ENCODE data around the gene PLIN1. TPM values are rescaled to one million over a fixed set of nuclear protein-coding genes. Genes with fewer than 3 reads are reported as not detected.

PLIN1 gene
- total and polyA plus RNA-seq, 10 of the 15 experiments (the other 5 are each of a cell fraction or from before 2014, with no cell fraction given), result 0.05 to 0.13 (median 0.09) TPM; not detected in 6

DNA sequence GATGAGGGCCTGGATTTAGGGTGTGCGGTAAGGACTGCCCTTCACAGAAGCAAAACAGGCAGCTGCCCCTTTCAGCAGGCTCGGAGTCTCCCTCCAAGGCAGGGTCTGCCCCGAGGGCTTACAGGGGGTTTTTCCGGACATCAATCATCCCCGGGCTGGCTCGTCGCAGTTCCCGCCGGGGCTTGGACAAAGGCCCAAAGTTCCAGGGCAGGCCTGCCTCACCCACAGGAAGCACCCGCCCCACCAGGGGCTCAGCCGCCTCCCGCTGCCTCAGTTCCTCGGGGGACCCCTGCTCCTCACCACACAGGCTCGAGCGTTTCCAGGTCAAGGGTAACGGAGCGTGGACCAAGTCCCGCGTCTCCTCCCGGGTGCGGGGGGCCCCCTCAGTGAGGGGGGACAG, 50.9 kb downstream of the PLIN1 start:
- H3K36me3 ChIP-seq (ENCODE audit: control insufficient read depth in 2 of 2, insufficient read depth in 2 of 2, low read length in 1 of 2), result peaks cover 20 to 45% of the 10 kb centered on the region in 2 experiments
- intact Hi-C loops (cut with micrococcal nuclease; ENCODE audit: unreplicated experiment) (no loop called here), in situ Hi-C loops (cut with MboI) (no loop called here)
- no peaks in the 10 kb centered on the region for H4K20me1 ChIP-seq (ENCODE audit: control insufficient read depth, insufficient read depth)
- no peak overlapping the region for H3K4me3 ChIP-seq
- TF ChIP-seq HDGF (IDR thresholded peaks at IDR 0.05), result no peak
- TF ChIP-seq, protein P1, sequence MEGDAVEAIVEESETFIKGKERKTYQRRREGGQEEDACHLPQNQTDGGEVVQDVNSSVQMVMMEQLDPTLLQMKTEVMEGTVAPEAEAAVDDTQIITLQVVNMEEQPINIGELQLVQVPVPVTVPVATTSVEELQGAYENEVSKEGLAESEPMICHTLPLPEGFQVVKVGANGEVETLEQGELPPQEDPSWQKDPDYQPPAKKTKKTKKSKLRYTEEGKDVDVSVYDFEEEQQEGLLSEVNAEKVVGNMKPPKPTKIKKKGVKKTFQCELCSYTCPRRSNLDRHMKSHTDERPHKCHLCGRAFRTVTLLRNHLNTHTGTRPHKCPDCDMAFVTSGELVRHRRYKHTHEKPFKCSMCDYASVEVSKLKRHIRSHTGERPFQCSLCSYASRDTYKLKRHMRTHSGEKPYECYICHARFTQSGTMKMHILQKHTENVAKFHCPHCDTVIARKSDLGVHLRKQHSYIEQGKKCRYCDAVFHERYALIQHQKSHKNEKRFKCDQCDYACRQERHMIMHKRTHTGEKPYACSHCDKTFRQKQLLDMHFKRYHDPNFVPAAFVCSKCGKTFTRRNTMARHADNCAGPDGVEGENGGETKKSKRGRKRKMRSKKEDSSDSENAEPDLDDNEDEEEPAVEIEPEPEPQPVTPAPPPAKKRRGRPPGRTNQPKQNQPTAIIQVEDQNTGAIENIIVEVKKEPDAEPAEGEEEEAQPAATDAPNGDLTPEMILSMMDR (IDR thresholded peaks at IDR 0.05 in 2 of 3, conservative IDR thresholded peaks at IDR 0.05 in 1 of 3; ENCODE audit: control insufficient read depth in 2 of 3, extremely low read depth in 1 of 3, insufficient read depth in 1 of 3, low read depth in 3 of 3, low read length in 3 of 3), result no peak
- TF ChIP-seq, protein P2, sequence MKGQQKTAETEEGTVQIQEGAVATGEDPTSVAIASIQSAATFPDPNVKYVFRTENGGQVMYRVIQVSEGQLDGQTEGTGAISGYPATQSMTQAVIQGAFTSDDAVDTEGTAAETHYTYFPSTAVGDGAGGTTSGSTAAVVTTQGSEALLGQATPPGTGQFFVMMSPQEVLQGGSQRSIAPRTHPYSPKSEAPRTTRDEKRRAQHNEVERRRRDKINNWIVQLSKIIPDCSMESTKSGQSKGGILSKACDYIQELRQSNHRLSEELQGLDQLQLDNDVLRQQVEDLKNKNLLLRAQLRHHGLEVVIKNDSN (IDR thresholded peaks at IDR 0.05; ENCODE audit: borderline replicate concordance, extremely low read length, insufficient read depth, low read depth, low read length), result no peak
- no peak for TF ChIP-seq YBX1 (IDR thresholded peaks at IDR 0.05)
- TF ChIP-seq BRCA1 (IDR thresholded peaks at IDR 0.05; ENCODE audit: low read depth, low read length), result no peak
- TF ChIP-seq SPI1 (IDR thresholded peaks at IDR 0.05; ENCODE audit: borderline replicate concordance, insufficient read depth, low read depth, low read length), result no peak
- no peak for TF ChIP-seq YY1 (IDR thresholded peaks at IDR 0.05; ENCODE audit: low read depth, low read length)
- no peak for TF ChIP-seq STAT3 (IDR thresholded peaks at IDR 0.05; ENCODE audit: low read depth, low read length)
- TF ChIP-seq PAX8 (IDR thresholded peaks at IDR 0.05), result no peak
- TF ChIP-seq PAX5 (IDR thresholded peaks at IDR 0.05; ENCODE audit: borderline replicate concordance, low read depth, low read length), result no peak
- TF ChIP-seq TAF1 (IDR thresholded peaks at IDR 0.05; ENCODE audit: borderline replicate concordance, low read depth, low read length), result no peak
- no peak for TF ChIP-seq ZNF24 (IDR thresholded peaks at IDR 0.05)
- TF ChIP-seq NR2C2 (IDR thresholded peaks at IDR 0.05; ENCODE audit: borderline replicate concordance, control insufficient read depth, insufficient read length, low read depth), result no peak
- no peak for TF ChIP-seq FOS (IDR thresholded peaks at IDR 0.05; ENCODE audit: borderline replicate concordance, extremely low read depth, insufficient read length)
- no peak for TF ChIP-seq NFXL1 (IDR thresholded peaks at IDR 0.05; ENCODE audit: borderline replicate concordance)
- TF ChIP-seq ETV6 (conservative IDR thresholded peaks at IDR 0.05 in 1 of 2, IDR thresholded peaks at IDR 0.05 in 1 of 2; ENCODE audit: borderline replicate concordance in 1 of 2, low read depth in 1 of 2), result no peak
- TF ChIP-seq LARP7 (IDR thresholded peaks at IDR 0.05), result no peak
- TF ChIP-seq, protein P3, sequence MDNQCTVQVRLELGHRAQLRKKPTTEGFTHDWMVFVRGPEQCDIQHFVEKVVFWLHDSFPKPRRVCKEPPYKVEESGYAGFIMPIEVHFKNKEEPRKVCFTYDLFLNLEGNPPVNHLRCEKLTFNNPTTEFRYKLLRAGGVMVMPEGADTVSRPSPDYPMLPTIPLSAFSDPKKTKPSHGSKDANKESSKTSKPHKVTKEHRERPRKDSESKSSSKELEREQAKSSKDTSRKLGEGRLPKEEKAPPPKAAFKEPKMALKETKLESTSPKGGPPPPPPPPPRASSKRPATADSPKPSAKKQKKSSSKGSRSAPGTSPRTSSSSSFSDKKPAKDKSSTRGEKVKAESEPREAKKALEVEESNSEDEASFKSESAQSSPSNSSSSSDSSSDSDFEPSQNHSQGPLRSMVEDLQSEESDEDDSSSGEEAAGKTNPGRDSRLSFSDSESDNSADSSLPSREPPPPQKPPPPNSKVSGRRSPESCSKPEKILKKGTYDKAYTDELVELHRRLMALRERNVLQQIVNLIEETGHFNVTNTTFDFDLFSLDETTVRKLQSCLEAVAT (IDR thresholded peaks at IDR 0.05), result no peak
- TF ChIP-seq FOXK2 (IDR thresholded peaks at IDR 0.05), result no peak
- ChIA-PET POLR2A (no interaction called here), SMC1A (ENCODE audit: uncharacterized antibody, unreplicated experiment) (no interaction called here), RAD21 (ENCODE audit: unreplicated experiment) (no interaction called here), CTCF (no interaction called here)
- no peaks in the 10 kb centered on the region; the same call in 2 of the 3 replicates for H3K9me3 ChIP-seq (replicated peaks; ENCODE audit: control insufficient read depth, insufficient read depth, low read length)
- H3K4me1 ChIP-seq (ENCODE audit: control insufficient read depth, insufficient read depth, low read length), result no peaks in the 10 kb centered on the region
- FAIRE-seq (no peak), ATAC-seq (no peak), DNase-seq (ENCODE audit: low read depth, low spot score) (no peak)
- BruUV-seq (replicated peaks), result no TSS peak
- H3K4me2 ChIP-seq (ENCODE audit: control insufficient read depth, insufficient read depth), result no peak overlapping the region
- no peak overlapping the region for H3K27ac ChIP-seq (ENCODE audit: control insufficient read depth, insufficient read depth)
- H3K9ac ChIP-seq (ENCODE audit: control insufficient read depth, insufficient read depth, low read length), result no peak overlapping the region
- WGBS (ENCODE audit: insufficient coverage, insufficient replicate concordance, low lambda C conversion rate, missing lambda C conversion rate), result 95% methylated on average over 17 of the region's 21 CpGs
- no peak overlapping the region for H2AFZ ChIP-seq (ENCODE audit: control insufficient read depth, low read depth, low read length)
- no peaks in the 10 kb centered on the region for H3K27me3 ChIP-seq (replicated peaks in 1 of 2; ENCODE audit: control insufficient read depth in 2 of 2, insufficient read depth in 2 of 2, low read length in 1 of 2)
- no peaks in the 10 kb centered on the region for H3K79me2 ChIP-seq (ENCODE audit: control insufficient read depth, insufficient read depth, low read length)
